HCT116 (cell line): ENCODE data around the gene PRKG1. TPM values are rescaled to one million over a fixed set of nuclear protein-coding genes. Genes with fewer than 3 reads are reported as not detected.

Experiments
- ATAC-seq: fragments of 200-7000 bp; cut with Tn5 transposase; 2 replicates; pipeline ENCODE4 v1.9.1; 2020; ENCODE audit warnings: mild to moderate bottlenecking, moderate library complexity
- BruUV-seq: library from RNA; stranded (reverse); fragments of 400-500 nt; replicated peaks from 2 replicates; lab custom pipeline; 2021; lab: Mats Ljungman, UMichigan
- CTCF ChIA-PET: fragments of 300-600 bp; sonication (Branson Sonifier 250); formaldehyde crosslinking; loops from one replicate; lab custom pipeline; 2021; ENCODE audit warnings: antibody characterized with exemption; lab: Charles Lee
- POLR2A ChIA-PET: fragments of 300-600, 350-600 bp; sonication (Branson Sonifier 250); formaldehyde crosslinking; loops from one replicate; lab custom pipeline; 2021; ENCODE audit warnings: antibody characterized with exemption; lab: Charles Lee
- RAD21 ChIA-PET, 2 experiments: fragments of 300-600 bp; sonication (Branson Sonifier 250); formaldehyde crosslinking; loops; one replicate each; lab custom pipeline; 2023; ENCODE audit warnings: low total read pairs in 2 of 2; ENCODE audit not compliant: uncharacterized antibody in 2 of 2, unreplicated experiment in 2 of 2, low non-redundant PET in 1 of 2; lab: Charles Lee
- DNase-seq: peaks from one replicate; pipeline ENCODE4 v3.0.0-alpha.2; 2010; ENCODE audit warnings: low read depth, low spot score
- H2AFZ ChIP-seq: fragments of 200-600 bp; shearing (Covaris generic), sonication (generic); 2 replicates; pipeline ENCODE4 v1.6.1; 2017; ENCODE audit warnings: low read depth, mixed run types, mixed read lengths, antibody characterized with exemption, low read length; ENCODE audit not compliant: poor library complexity, severe bottlenecking
- H3K27ac ChIP-seq: 2 replicates; pipeline ENCODE4 v1.5.1; 2012; ENCODE audit warnings: low read depth, low read length
- H3K27me3 ChIP-seq: fragments of 200-600 bp; sonication (generic); 2 replicates; pipeline ENCODE4 v1.6.1; 2016; ENCODE audit warnings: mixed run types, low read length, mixed read lengths; ENCODE audit not compliant: insufficient read depth
- H3K36me3 ChIP-seq, 2 experiments: fragments of 200-500 bp in 1 of 2; fragments of 200-600 bp in 1 of 2; sonication (Bioruptor generic) in 1 of 2; sonication (generic) in 1 of 2; 2 replicates each; pipeline versions ENCODE4 v1.5.1 to v1.6.1; 2014 to 2016; ENCODE audit warnings: low read length in 2 of 2, inconsistent platforms in 1 of 2, mixed read lengths in 1 of 2, mixed run types in 1 of 2; ENCODE audit not compliant: insufficient read depth in 2 of 2, control insufficient read depth in 1 of 2
- H3K4me1 ChIP-seq, 2 experiments: fragments of 200-600 bp in 1 of 2; sonication (generic) in 1 of 2; 2 replicates each; pipeline versions ENCODE4 v1.5.1 to v1.6.1; 2012 to 2017; ENCODE audit warnings: low read length in 2 of 2, inconsistent platforms in 1 of 2, mild to moderate bottlenecking in 1 of 2, mixed read lengths in 1 of 2, mixed run types in 1 of 2, moderate library complexity in 1 of 2; ENCODE audit not compliant: insufficient read depth in 2 of 2, control insufficient read depth in 1 of 2
- H3K4me2 ChIP-seq: fragments of 200-600 bp; sonication (generic); 2 replicates; pipeline ENCODE4 v1.6.1; 2017; ENCODE audit warnings: mixed run types, low read length, mixed read lengths
- H3K4me3 ChIP-seq, 2 experiments: fragments of 200-600 bp in 1 of 2; sonication (generic) in 1 of 2; replicated peaks in 1 of 2; 2 replicates each; pipeline ENCODE4 v1.5.1; 2011 to 2016; ENCODE audit warnings: low read length in 2 of 2, control low read depth in 1 of 2, low read depth in 1 of 2, mild to moderate bottlenecking in 1 of 2, mixed read lengths in 1 of 2, mixed run types in 1 of 2
- H3K79me2 ChIP-seq: fragments of 200-600 bp; sonication (generic); 2 replicates; pipeline ENCODE4 v1.6.1; 2017; ENCODE audit warnings: mild to moderate bottlenecking, mixed run types, low read length, moderate library complexity, mixed read lengths; ENCODE audit not compliant: insufficient read depth
- H3K9ac ChIP-seq: fragments of 200-600 bp; sonication (generic); 2 replicates; pipeline ENCODE4 v1.6.1; 2016; ENCODE audit warnings: low read length, mixed read lengths
- H3K9me2 ChIP-seq: fragments of 200-600 bp; sonication (generic), shearing (Covaris generic); 2 replicates; pipeline ENCODE4 v1.6.1; 2017; ENCODE audit warnings: mixed run types, mild to moderate bottlenecking, moderate library complexity; ENCODE audit not compliant: insufficient read depth
- H3K9me3 ChIP-seq, 2 experiments: fragments of 200-500 bp in 1 of 2; fragments of 200-600 bp in 1 of 2; sonication (Bioruptor generic) in 1 of 2; sonication (generic) in 1 of 2; 2 replicates each; pipeline ENCODE4 v1.6.1; 2014 to 2017; ENCODE audit warnings: low read length in 2 of 2, mixed read lengths in 2 of 2, inconsistent platforms in 1 of 2, low read depth in 1 of 2, mild to moderate bottlenecking in 1 of 2, mixed run types in 1 of 2, moderate library complexity in 1 of 2; ENCODE audit not compliant: control insufficient read depth in 1 of 2, insufficient read depth in 1 of 2
- H4K20me1 ChIP-seq: fragments of 200-600 bp; sonication (generic), shearing (Covaris generic); 2 replicates; pipeline ENCODE4 v1.6.1; 2017; ENCODE audit warnings: mixed run types, mild to moderate bottlenecking, moderate library complexity; ENCODE audit not compliant: insufficient read depth
- JUND ChIP-seq: IDR thresholded peaks from 2 replicates; pipeline ENCODE4 v1.6.1; 2012
- POLR2A ChIP-seq: IDR thresholded peaks from 2 replicates; pipeline ENCODE4 v1.7.0; 2011; ENCODE audit warnings: borderline replicate concordance; ENCODE audit not compliant: insufficient read depth, insufficient read length; ENCODE audit errors: extremely low read depth
- RAD21 ChIP-seq: IDR thresholded peaks from 2 replicates; pipeline ENCODE4 v1.6.1; 2012; ENCODE audit warnings: low read depth, mild to moderate bottlenecking
- REST ChIP-seq: IDR thresholded peaks from 2 replicates; pipeline ENCODE4 v1.6.1; 2012; ENCODE audit warnings: low read depth
- YY1 ChIP-seq: IDR thresholded peaks from 2 replicates; pipeline ENCODE4 v1.6.1; 2011; ENCODE audit warnings: low read length, low read depth, moderate library complexity, mild to moderate bottlenecking; ENCODE audit not compliant: insufficient replicate concordance; ENCODE audit errors: extremely low read depth
- ZFX ChIP-seq: fragments of 450-650 bp; IDR thresholded peaks from 2 replicates; pipeline ENCODE4 v1.6.1; 2017
- intact Hi-C: fragments of 100-400 bp; cut with micrococcal nuclease; formaldehyde crosslinking; loops from 2 replicates; pipeline ENCODE4 v1.10.0; 2022
- total RNA-seq: library from RNA; stranded (reverse); gene quantifications from one replicate; pipeline ENCODE4 v1.2.1, GENCODE V29; 2021; ENCODE audit not compliant: unreplicated experiment

Gene PRKG1
- total RNA-seq, 1 experiment from 2014 or later, result 1.4 TPM

- no peak for DNase-seq
- H3K4me3 ChIP-seq, result no peak overlapping the region
- H3K4me2 ChIP-seq, result peak overlapping the region; percentile 50; the same call in 1 of the 2 replicates
- BruUV-seq, result no TSS peak
- H3K4me1 ChIP-seq, result peaks cover 15 to 33% of the 10 kb centered on the region in 2 experiments
- no peak for ATAC-seq
- intact Hi-C loops, result no loop called here
- H3K27ac ChIP-seq, result no peak overlapping the region
- RAD21 ChIA-PET, result no interaction called here
- H3K9me2 ChIP-seq, result no peaks in the 10 kb centered on the region
- CTCF ChIA-PET, result no interaction called here
- no peak overlapping the region for H3K9ac ChIP-seq
- H2AFZ ChIP-seq, result no peak overlapping the region
- POLR2A ChIA-PET, result no interaction called here
- no peaks in the 10 kb centered on the region for H3K27me3 ChIP-seq
- no peaks in the 10 kb centered on the region for H3K9me3 ChIP-seq
- TF ChIP-seq YY1 (no peak), REST (no peak), POLR2A (no peak), RAD21 (no peak), JUND (no peak), ZFX (no peak)
- TF ChIP-seq, all 23 proteins: peak for 0
- Histone ChIP-seq H3K79me2 (no peaks in the 10 kb centered on the region), H3K36me3 (no peaks in the 10 kb centered on the region), H4K20me1 (no peaks in the 10 kb centered on the region)
These were observed 1154.3 kb downstream of the PRKG1 start for GRCh38 chr10:52228556-52228955.
